ENCODE results near the gene IL18.

GRCh38 chr11:112182867-112183266 lies 19.0 kb upstream of the IL18 start:
- TF ChIP-seq CTCF (IDR thresholded peaks at IDR 0.05), result no peak
- no peak for TF ChIP-seq POLR2A (IDR thresholded peaks at IDR 0.05)
